Urothelium cell line (cell line): Measurements from ENCODE around the gene TNC.

ENCODE experiments used
- DNase-seq: peaks from one replicate; pipeline ENCODE4 v3.0.0; 2011; ENCODE audit warnings: low spot score, mixed read lengths
- FAIRE-seq: peaks from 2 replicates; lab custom pipeline; 2011; peaks lifted over from hg19 to GRCh38; lab: Jason Lieb, UNC

TNC gene

DNA sequence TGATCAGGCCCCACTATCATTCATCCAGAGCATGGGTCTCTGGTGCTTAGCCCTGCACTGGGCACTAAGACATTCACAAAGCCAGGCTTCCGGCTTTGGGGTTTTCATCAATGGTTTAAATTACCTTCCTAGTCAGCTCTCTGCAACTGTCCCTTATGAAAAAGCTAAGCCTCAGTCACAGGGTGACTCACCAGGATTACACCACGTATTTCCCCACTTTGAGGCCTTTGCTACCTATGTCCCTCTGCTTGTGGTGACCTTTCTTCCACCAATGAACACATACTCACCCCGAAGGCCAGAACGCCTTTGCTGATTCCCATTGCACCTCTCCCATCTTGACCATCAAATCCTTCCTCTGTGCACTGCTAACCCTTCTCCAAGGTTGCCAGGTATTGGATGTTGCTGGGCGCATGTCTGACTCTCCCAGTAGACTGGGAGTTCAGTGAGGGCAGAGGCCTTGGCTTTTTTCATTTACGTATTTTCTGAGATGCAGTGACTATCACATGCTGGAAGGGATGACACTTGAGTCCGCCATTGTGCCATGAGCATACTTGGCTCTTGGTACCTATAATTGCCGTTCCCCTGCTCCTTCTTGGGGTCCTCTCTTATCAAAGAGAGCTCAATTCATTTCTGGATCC, 128.9 kb downstream of the TNC start:
- no peak for DNase-seq
- no peak for FAIRE-seq

DNA sequence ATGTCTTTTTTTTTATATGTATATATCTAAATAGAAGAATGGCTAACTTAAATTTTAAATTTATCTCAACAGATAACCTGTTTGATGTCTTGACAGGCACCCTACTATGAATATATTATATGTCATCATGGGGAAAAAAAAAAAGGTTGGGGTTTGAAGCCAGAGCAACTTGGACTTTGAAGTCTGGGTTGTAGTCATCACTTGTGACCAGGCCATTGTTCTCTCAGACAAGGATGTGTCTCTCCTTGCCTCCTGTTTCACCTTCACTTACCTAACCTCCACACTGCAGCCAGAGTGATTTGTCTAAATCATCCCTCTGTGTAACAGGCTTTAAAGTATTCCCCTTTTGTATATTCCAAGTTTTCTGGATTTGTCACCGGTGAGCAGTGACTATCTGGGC, 130.8 kb downstream of the TNC start:
- no peak for FAIRE-seq
- DNase-seq, result no peak

DNA sequence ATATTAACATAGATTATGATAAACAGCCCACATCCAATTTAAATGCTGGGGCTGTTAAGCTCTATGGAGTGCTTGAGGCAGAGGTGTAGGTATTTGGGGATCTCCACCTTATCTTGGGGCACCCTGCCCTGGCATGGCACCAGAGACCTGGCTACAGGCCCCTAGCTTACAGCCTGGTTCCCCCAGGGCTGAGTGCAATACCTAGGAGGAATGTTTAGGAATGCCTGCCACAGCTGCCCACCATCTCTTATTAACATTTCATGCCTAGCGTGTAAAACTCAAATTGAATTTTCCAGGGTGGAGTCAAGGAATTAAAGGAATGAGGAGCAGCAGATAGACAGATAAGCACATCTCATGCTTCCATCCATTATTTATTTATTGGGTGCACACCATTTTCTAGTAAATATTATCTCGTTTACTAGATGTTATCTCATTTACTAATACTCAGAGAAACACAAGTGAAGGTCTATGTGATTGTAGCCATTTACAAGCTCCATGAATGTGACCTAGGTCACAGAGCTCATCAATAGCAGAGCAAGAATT, 131.9 kb downstream of the TNC start:
- no peak for DNase-seq
- FAIRE-seq, result no peak

DNA sequence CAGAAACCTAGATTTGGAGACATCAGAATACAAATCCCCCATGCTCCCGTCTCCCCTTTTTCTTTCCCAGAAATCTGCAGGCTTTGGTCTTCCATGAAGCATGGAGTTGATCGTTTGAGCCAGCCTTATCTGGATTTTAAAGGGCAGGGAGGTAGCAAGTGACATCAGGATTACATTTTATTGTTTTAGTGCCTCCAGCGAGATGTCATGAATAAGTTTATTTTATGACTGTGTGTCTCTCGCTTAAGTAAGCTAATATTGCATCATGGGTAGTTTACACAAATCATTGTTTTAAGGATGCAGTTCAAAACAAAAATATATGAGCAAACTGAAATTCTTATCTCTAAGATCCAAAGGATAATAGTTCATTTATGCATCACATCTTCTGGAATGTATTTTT, 136.9 kb downstream of the TNC start:
- FAIRE-seq, result no peak
- DNase-seq, result no peak

DNA sequence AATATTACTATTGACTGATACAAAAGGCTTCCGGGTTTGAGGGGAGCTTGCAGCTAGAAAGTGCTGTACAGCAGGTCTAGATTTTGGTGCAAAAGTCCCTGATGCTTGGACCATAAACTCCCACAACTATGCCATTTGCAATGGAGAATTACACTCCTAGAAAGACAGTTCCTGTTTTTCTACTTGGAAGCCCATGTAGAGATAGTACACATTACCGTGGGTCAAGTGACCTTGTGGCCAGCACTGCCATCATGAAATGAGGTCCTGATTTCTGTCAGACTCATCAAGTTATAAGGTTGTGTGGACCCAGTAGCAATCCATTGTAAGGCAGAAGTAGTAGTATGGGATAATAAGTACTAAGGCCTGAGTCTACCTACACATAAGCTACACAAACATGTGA, 144.7 kb downstream of the TNC start:
- DNase-seq, result no peak
- no peak for FAIRE-seq

DNA sequence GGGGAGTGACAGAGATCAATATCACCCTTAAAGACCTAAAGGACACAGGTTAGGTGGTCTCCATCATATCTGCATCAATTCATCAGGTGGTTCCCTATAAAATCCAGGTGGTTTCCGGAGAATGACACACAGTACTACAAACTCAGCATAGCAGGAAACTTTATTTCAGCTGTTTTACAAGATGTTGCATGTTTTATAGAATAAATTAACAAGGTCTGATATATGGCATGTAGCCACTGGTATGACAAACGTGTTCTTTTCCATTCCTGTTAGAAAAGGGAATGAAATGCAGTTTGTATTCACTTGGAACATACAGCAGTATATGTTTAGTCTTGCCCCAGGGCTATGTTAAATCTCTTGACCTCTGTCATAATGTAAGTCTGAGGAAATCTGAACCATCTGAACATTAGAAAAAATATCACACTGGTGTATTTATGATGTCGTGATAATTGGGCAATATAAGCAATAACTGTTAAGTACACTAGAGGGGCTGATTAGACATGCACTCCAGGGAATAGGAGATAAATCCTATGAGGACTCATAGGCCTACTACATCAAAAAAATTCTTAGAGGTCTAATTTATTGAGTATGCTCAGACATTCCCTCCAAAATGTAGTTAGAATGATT, 145.3 kb downstream of the TNC start:
- FAIRE-seq (no peak), DNase-seq (no peak)
